ENCODE results near the gene ACOT7.

DNA sequence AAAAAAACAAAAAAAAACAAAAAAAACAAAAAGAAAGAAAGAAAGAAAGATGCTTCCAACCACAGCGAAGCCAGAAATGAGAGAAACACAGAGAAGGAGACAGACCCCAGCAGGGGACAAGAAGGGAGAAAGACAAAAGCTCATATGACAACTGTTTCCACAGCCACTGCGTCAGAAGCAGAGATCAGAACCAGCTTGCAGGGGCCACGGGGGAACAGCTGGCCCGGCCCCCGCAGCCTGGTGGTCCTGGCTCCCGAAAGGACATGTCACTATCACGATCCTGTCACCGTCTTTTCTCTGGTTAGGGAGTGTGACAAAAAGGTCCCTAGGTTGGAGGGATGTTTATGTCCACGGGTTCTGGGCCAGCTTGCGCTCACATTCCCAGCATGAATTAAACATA lies 60.7 kb downstream of the ACOT7 start:
- TF ChIP-seq TCF12 (IDR thresholded peaks at IDR 0.05; ENCODE audit: low read depth) (no peak), EP300 (IDR thresholded peaks at IDR 0.05; ENCODE audit: borderline replicate concordance) (no peak), FOXM1 (IDR thresholded peaks at IDR 0.05; ENCODE audit: borderline replicate concordance, low read depth) (no peak), NFIC (IDR thresholded peaks at IDR 0.05) (no peak), TEAD4 (IDR thresholded peaks at IDR 0.05) (no peak), ZBTB7A (IDR thresholded peaks at IDR 0.05; ENCODE audit: low read depth) (no peak), EGR1 (IDR thresholded peaks at IDR 0.05) (no peak), TAF1 (IDR thresholded peaks at IDR 0.05; ENCODE audit: low read depth) (no peak)
